GM19193 (cell line): ENCODE data around the gene STYXL1.

Experiments
- POLR2A ChIP-seq: IDR thresholded peaks from 4 replicates; pipeline ENCODE4 v1.6.1; 2011; ENCODE audit not compliant: insufficient read depth, insufficient read length; ENCODE audit errors: extremely low read depth

Gene STYXL1

DNA sequence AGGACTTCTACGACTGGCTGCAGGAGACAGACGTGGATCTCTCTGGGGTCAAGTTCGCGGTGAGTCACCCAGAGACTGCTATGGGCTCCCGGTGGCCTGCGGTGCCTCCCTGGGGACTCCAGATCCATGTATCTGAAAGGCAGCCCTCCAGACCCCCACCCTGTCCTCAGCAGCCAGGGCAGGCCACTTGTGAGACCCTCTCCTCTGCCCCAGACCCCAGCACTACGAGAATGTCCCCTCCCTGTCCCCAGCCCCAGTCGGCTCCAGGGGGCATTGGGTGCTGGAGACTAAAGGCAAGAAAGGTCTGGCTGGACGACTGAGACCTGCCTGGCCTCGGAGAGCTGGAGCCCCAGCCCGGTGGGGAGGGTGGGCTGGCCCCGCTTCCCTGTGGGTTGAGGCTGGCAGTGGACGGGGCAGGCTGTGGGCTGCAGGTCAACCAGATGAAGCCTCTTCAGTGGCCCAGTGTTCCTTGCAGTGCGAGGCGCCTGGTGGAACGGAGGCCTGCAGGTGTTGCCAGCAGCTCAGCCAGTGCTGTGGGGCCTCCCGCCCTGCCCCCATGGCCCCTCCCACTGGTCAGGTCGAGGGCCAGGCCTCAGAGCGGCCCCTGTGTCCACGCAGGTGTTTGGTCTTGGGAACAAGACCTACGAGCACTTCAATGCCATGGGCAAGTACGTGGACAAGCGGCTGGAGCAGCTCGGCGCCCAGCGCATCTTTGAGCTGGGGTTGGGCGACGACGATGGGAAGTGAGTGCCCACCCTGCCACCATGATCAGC, 67.2 kb downstream of the STYXL1 start:
- no peak for TF ChIP-seq POLR2A

DNA sequence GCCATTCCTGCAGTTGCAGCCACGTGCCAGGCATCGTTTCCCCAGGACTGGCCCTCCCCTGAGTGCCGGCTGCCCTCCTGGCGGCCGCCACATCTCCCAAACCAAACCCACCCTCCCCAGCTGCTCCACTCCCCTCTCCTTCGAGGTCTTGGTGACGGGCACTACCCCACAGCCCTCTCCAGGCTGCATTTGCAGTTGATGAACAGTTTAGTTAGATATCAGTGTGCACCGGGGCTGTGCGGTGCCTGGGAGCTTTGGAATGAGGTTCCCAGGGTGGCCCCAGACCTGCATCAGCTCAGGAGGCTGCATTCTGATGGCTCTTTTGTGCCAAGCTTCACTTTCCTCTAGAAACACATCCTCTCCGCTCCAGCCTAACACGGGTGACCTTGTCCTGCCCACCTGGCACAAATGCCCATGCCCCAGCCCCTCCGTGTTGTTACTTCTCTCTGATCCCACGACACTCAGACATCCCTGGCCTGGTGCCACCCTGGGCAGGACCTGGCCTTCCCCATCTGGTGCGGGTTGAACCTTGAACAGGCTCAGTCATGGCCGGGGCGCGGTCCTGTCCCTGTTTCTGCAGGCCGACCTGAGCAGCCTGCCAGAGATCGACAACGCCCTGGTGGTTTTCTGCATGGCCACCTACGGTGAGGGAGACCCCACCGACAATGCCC, 67.9 kb downstream of the STYXL1 start:
- no peak for TF ChIP-seq POLR2A

DNA sequence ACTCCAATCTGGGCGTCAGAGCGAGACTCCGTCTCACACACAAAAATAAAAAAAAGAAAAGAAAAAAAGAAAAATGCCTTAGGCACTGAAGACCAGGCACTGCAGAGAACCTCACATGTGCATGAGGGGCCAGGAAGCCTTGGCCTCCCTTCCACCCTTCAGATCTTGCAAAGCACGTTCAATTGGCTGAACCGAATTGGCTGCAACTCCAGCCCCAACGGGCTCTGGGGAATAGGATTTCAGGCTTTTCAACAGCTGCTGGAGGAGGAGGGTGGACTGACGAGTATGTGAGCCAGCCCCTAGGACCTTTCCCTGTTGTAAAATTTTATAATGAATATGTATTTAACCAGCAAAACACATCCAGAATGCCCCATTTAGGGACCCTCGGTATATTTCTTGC, 70.1 kb downstream of the STYXL1 start:
- no peak for TF ChIP-seq POLR2A

DNA sequence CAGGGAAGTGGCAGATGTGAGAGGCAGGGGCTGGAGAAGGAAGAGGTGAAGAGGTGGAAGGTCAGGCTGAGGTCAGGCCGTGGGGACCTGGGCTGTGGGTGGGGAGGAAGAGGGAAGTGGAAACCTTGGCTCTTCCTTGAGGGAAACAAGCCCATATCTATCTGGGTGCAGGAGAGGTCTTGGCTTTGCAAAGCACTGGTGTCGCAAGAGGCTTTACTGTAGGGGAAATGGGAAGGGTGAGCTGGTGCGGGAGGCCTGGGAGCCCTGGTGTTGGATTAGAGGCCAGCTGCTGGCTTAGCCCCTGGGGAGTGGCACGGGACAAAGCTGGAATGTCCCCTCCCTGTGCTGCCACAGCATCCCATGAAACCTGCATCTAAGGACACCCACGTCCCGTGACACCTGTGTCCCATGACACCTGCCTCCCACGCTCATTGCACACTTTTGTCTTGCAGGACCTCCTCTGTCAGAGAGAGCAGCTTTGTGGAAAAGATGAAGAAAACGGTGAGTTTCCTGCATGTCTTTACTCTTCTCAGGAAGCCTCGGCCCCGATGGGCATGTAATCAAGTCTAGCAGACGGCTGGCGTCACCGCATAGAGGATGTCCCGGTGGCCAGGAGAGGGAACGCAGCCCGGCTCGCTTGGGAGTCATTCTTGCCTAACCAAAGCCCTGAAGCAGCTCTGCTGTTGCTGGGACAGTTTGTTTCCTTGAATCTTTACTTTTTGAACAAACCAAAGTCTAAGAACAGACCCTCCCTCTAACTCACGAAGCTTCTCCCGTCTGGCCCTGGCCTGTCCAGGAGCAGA, 75.6 kb downstream of the STYXL1 start:
- no peak for TF ChIP-seq POLR2A

DNA sequence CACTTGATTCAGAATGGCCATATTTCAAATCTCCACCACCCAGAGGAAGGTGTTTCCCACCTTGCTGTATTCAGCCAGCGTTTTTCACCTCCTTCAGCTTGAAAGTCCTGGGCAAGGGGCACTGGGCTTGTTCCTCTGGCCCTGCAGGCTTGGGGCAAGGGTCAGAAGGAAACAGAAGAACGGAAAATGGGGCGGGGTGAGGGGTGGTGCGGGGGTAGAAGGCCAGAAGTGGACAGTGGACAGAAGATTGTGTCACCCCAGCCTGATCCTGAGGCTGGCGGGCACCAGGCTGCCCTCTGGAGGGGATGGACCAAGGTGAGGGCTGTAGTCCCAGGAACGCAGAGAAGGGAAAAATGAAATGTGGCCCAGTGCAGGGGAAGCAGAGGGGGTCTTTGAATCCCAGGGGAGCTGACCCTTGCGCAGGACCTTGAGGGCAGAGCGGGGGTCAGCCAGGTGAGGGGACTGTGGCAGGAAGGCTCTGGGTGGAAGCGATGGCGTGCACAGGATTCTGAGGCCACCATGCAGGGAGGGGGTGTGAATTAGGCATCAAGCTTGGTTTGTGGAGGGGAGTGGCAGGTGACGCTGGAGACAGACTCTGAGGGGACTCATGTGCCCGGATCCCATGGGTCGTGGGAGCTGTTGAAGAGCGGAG, 76.4 kb downstream of the STYXL1 start:
- TF ChIP-seq POLR2A: no peak

DNA sequence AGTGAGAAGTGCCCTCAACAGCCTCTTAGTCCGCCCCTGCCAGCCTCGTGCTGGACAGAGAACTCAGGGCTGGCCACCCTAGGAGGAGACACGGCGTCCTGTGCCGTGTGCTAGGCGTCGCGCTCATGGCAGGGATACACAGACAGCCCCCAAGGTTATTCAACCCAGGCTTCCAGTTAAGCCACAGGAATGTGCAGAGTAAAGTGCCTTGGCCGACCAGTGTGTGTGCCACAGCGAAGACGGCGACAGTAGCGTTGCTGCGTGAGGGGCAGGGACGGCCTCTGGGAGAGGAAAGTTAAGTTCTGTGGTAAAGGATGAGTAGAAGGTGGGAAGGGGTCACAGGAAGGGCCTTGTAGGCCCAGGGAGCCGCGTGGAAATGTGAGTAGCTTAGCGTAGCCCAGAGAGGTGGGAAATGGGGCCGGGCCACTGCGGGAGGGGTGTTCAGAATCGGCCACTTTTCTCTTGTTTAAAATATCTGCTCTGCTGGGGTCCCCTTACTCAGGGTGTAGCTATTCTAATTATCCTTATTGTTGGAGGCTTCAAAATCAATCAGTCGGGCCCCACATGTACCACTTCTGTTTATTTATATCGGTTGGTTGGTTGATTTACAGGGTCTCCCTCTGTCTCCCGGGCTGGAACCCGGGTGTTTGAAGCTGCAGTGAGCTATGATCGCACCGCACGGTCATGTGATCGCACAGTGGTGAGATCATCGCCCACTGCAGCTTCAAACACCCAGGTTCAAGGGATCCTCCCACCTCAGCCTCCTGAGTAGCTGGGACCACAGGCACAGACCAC, 77.9 kb downstream of the STYXL1 start:
- no peak for TF ChIP-seq POLR2A

DNA sequence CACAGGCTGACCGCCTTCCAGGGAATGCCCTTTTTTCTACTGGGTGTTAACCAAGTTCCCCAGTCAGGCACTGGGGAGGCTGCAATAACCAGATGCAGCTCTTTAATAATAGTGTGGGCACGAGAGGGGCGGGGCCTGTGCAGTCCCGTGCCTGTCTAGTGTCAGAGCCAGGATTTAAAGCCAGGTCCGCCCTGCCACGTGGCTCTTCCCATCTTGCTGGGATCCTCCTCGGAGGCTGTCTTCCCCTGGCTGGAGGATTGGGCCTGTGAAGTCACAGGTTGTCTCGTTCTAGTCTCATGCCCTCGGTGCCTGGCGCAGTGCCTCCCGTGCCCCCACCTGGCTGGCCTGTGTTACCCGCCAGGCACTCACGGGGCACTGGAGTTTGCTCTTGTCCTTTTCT, 78.6 kb downstream of the STYXL1 start:
- TF ChIP-seq POLR2A: no peak

DNA sequence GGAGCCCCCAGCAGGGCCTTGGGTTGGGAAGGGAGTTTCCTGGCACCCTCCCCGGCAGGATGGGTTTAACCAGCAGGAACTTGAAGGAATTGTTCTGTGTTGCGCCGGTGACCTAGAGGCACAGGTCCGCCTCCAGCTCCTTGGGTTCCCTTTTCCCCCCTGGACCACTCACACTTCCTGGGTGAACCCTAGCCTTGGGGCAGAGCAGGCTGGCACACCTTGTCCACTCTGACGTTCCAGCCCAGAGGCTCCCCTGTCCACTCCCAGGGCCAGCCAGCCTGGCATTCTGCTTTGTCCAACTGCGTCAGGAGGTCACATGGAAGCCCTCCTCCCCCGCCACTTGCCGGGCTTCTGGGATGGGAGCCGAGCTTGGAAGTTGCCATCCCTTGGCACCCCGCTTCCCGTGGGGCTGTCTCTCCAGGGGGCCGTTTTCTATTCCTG, 79.2 kb downstream of the STYXL1 start:
- no peak for TF ChIP-seq POLR2A

DNA sequence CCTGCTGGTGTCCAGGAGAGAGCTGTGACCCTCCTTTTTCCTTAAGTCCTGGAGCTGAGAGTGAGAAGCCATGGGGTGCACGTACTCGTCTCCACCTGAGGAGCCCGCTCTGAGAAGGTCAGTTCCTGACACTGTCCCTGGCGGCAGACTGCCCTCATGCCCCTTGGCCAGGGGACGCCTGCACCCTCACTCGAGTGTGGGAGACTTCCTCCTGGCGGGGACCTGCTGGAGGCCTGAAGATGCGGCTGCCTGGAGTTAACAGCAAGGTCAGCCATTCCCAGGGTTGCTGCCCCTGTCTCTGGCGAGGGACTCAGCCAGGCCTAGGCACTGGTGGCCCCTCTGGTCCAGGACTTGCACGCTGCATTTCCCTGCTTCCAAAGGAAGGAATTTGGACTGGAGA, 79.8 kb downstream of the STYXL1 start:
- TF ChIP-seq POLR2A: no peak

DNA sequence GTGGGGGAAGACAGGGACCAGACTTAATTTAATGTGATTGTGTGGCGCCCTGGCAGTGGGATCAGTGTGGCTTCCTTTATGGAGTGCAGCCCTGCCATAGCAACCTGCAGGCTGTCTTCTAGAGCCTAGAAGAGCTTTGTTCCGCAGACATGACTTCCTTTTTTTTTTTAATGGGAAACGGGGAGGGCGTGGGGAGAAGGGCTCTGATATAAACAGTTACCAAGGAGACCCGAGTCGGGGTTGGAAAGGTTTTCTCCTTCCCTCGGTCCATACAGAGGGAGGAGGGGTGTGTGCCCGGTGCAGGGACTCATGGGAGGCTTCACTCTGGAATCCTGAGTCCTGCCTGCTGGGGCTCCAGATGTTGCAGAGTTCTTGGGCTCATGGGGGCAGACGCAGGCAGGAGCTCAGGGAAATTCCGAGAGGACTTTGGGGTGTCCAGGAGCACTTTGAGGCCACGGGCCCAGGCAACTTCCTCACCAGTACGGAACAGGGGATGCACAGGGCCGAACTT, 80.3 kb downstream of the STYXL1 start:
- TF ChIP-seq POLR2A: no peak

DNA sequence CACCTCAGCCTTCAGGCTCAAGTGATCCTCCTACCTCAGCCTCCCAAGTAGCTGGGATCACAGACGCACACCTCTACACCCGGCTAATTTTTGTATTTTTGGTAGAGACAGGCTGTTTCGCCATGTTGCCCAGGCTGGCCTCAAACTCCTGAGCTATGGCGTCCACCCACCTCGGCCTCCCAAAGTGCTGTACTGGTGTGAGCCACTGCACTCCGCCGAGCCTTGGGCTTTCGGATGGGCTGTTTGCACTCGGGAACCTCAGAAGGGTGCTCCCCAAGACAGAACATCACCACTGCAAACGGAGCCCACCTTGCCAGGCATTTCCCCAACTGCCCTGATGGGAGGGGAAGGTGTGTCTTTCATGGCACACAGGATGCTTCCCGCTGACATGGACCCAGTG, 80.7 kb downstream of the STYXL1 start:
- no peak for TF ChIP-seq POLR2A

DNA sequence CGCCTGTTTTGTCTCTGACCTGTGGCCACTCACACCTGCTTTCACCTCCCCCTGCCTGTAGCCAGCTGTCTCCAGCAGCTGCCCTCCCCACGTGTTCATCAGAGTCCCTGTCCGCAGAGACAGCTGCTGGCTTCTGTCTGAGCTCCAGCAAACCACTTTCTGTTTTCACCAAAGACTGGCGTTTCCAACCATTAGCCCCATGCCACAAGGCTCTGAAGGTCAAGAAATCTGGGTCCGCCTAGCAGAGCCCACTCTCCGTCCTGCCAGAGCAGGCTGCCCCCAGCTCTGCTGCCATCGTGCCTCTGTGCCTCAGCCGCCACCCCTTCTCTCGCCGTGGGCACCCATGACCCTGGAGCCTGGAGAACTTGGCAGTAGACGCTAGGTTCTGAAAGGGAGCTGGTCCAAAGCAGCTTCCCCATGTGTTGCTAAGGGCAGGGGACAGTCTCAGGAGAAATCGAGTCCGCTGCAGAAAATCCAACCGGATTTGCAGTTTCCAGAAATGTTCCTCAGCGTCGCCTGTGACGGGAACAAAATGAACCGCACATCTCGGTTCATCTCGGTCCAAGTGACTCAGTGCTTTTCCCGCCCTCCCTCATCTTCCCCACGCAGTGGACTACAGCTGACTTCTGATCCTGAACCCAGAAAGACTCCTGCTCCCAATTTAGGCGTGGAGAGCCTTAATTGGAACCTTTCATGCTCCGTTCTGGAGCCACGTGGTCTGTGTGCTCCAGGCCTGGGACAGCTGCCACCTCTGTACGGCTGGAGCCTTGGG, 81.4 kb downstream of the STYXL1 start:
- TF ChIP-seq POLR2A: no peak

DNA sequence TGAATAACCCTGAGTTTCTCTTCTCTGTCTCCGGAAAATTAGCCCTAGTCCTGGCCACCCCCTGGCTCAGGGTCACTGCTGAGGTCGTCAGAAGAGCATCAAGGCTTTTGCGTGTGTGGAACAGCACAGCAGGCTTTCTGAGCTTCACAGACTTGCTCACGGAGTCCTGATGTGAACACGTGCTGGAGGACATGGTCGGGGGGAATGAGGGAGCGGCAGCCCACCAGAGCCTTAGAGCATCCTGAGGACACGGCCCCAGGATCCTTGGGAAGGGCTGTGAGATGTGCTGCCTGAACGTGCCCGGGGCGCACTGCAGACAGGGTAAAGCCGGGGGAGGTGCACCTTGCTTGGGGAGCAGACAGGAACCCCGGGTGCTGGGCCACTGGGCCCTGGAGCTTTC, 82.2 kb downstream of the STYXL1 start:
- no peak for TF ChIP-seq POLR2A
